Astrocyte of the hippocampus (primary cell): Measurements from ENCODE around the gene EPB41L2.

ENCODE experiments used
- DNase-seq: peaks from one replicate; pipeline ENCODE4 v3.0.0; 2011; ENCODE audit warnings: low read depth, low spot score

EPB41L2 gene

GRCh38 chr6:130870179-130870880 lies 192.7 kb downstream of the EPB41L2 start:
- no peak for DNase-seq

- no peak for DNase-seq
Observed at GRCh38 chr6:130869681-130870080, 193.4 kb downstream of the EPB41L2 start.

- no peak for DNase-seq
Observed at GRCh38 chr6:130865793-130866192, 197.3 kb downstream of the EPB41L2 start.

- DNase-seq, result no peak
Observed at GRCh38 chr6:130864344-130864743, 198.7 kb downstream of the EPB41L2 start.

GRCh38 chr6:130863415-130864230 lies 199.4 kb downstream of the EPB41L2 start:
- DNase-seq, result no peak

- no peak for DNase-seq
Observed at GRCh38 chr6:130862370-130862769, 200.7 kb downstream of the EPB41L2 start.

GRCh38 chr6:130859161-130859867 lies 203.7 kb downstream of the EPB41L2 start:
- DNase-seq, result no peak

GRCh38 chr6:130858498-130859160 lies 204.4 kb downstream of the EPB41L2 start:
- no peak for DNase-seq

GRCh38 chr6:130858054-130858453 lies 205.0 kb downstream of the EPB41L2 start:
- DNase-seq, result no peak

- DNase-seq, result peak; percentile 38
Observed at GRCh38 chr6:130853555-130854183, 209.4 kb downstream of the EPB41L2 start.

GRCh38 chr6:130852844-130853554 lies 210.0 kb downstream of the EPB41L2 start:
- DNase-seq, result no peak

- no peak for DNase-seq
Observed at GRCh38 chr6:130851026-130851425, 212.0 kb downstream of the EPB41L2 start.

GRCh38 chr6:130849594-130849993 lies 213.5 kb downstream of the EPB41L2 start:
- DNase-seq, result no peak

GRCh38 chr6:130848945-130849344 lies 214.1 kb downstream of the EPB41L2 start:
- no peak for DNase-seq

- DNase-seq, result no peak
Observed at GRCh38 chr6:130847001-130847910, 215.8 kb downstream of the EPB41L2 start.

- no peak for DNase-seq
Observed at GRCh38 chr6:130846501-130846900, 216.5 kb downstream of the EPB41L2 start.

- DNase-seq, result peak; percentile 56
Observed at GRCh38 chr6:130843575-130844320, 219.3 kb downstream of the EPB41L2 start.

- peak; percentile 43 for DNase-seq
Observed at GRCh38 chr6:130841128-130841728, 221.8 kb downstream of the EPB41L2 start.
